H9 (cell line): ENCODE measurements around the gene LAIR2. TPM values are rescaled to one million over a fixed set of nuclear protein-coding genes. Genes with fewer than 3 reads are reported as not detected.

Source experiments
- DNase-seq: peaks from one replicate; pipeline ENCODE4 v3.0.0-alpha.2; 2017
- H2AFZ ChIP-seq: one replicate; pipeline ENCODE4 v1.6.1; 2013; ENCODE audit warnings: mild to moderate bottlenecking, low read length, control low read depth, moderate library complexity
- H2AK5ac ChIP-seq: 2 replicates; pipeline ENCODE4 v1.6.1; 2013; ENCODE audit warnings: low read length, control low read depth, mixed read lengths; ENCODE audit not compliant: insufficient read length
- H2BK120ac ChIP-seq: one replicate; pipeline ENCODE4 v1.6.1; 2013; ENCODE audit warnings: low read depth, mild to moderate bottlenecking, low read length, control low read depth, inconsistent platforms; ENCODE audit not compliant: poor library complexity, severe bottlenecking
- H2BK12ac ChIP-seq: 2 replicates; pipeline ENCODE4 v1.6.1; 2013; ENCODE audit warnings: low read length, control low read depth, mixed read lengths, low read depth; ENCODE audit not compliant: insufficient read length
- H2BK15ac ChIP-seq: 2 replicates; pipeline ENCODE4 v1.6.1; 2013; ENCODE audit warnings: low read depth, low read length, control low read depth
- H2BK20ac ChIP-seq: one replicate; pipeline ENCODE4 v1.6.1; 2013; ENCODE audit warnings: low read depth, mild to moderate bottlenecking, low read length, control low read depth, inconsistent platforms; ENCODE audit not compliant: poor library complexity, severe bottlenecking
- H2BK5ac ChIP-seq: 2 replicates; pipeline ENCODE4 v1.6.1; 2013; ENCODE audit warnings: low read length, control low read depth, mixed read lengths; ENCODE audit not compliant: insufficient read length
- H3K14ac ChIP-seq: 2 replicates; pipeline ENCODE4 v1.6.1; 2013; ENCODE audit warnings: low read length, control low read depth; ENCODE audit not compliant: insufficient read depth
- H3K18ac ChIP-seq: 2 replicates; pipeline ENCODE4 v1.6.1; 2013; ENCODE audit warnings: low read depth, mild to moderate bottlenecking, mixed read lengths, low read length, control low read depth; ENCODE audit not compliant: insufficient read length
- H3K23ac ChIP-seq: 2 replicates; pipeline ENCODE4 v1.6.1; 2013; ENCODE audit warnings: low read length, control low read depth, mixed read lengths, low read depth; ENCODE audit not compliant: insufficient read length
- H3K23me2 ChIP-seq: 2 replicates; pipeline ENCODE4 v1.6.1; 2013; ENCODE audit warnings: low read depth, mild to moderate bottlenecking, mixed read lengths, low read length, control low read depth; ENCODE audit not compliant: insufficient read length, poor library complexity, severe bottlenecking
- H3K27ac ChIP-seq: 2 replicates; pipeline ENCODE4 v1.5.1; 2013; ENCODE audit warnings: low read length, control low read depth, mixed read lengths, low read depth; ENCODE audit not compliant: insufficient read length
- H3K27me3 ChIP-seq: 2 replicates; pipeline ENCODE4 v1.6.1; 2013; ENCODE audit warnings: low read length, control low read depth, inconsistent platforms; ENCODE audit not compliant: insufficient read depth
- H3K4ac ChIP-seq: 2 replicates; pipeline ENCODE4 v1.6.1; 2013; ENCODE audit warnings: low read depth, mild to moderate bottlenecking, control low read depth, inconsistent platforms, low read length, moderate library complexity
- H3K4me1 ChIP-seq: 2 replicates; pipeline ENCODE4 v1.6.1; 2013; ENCODE audit warnings: low read length, control low read depth, inconsistent platforms; ENCODE audit not compliant: insufficient read depth
- H3K4me2 ChIP-seq: 2 replicates; pipeline ENCODE4 v1.6.1; 2013; ENCODE audit warnings: low read length, control low read depth, mixed read lengths; ENCODE audit not compliant: insufficient read length, insufficient read depth
- H3K56ac ChIP-seq: 2 replicates; pipeline ENCODE4 v1.6.1; 2013; ENCODE audit warnings: low read depth, mild to moderate bottlenecking, mixed read lengths, low read length, control low read depth; ENCODE audit not compliant: insufficient read length
- H3K79me1 ChIP-seq: 2 replicates; pipeline ENCODE4 v1.6.1; 2013; ENCODE audit warnings: low read depth, mild to moderate bottlenecking, moderate library complexity, low read length, control low read depth, inconsistent platforms; ENCODE audit not compliant: insufficient read depth, poor library complexity, severe bottlenecking
- H3K79me2 ChIP-seq: 2 replicates; pipeline ENCODE4 v1.6.1; 2013; ENCODE audit warnings: low read length, control low read depth, inconsistent platforms; ENCODE audit not compliant: insufficient read depth
- H3K9ac ChIP-seq: 2 replicates; pipeline ENCODE4 v1.6.1; 2013; ENCODE audit warnings: low read length, control low read depth, mixed read lengths; ENCODE audit not compliant: insufficient read length; ENCODE audit errors: extremely low read depth
- H3K9me3 ChIP-seq: one replicate; pipeline ENCODE4 v1.6.1; 2013; ENCODE audit warnings: low read depth, low read length, inconsistent platforms; ENCODE audit not compliant: control insufficient read depth
- H3T11ph ChIP-seq: one replicate; pipeline ENCODE4 v1.6.1; 2013; ENCODE audit warnings: mild to moderate bottlenecking, low read length, control low read depth, inconsistent platforms
- H4K20me1 ChIP-seq: one replicate; pipeline ENCODE4 v1.6.1; 2013; ENCODE audit not compliant: control insufficient read depth, insufficient read length, insufficient read depth
- H4K5ac ChIP-seq: 2 replicates; pipeline ENCODE4 v1.6.1; 2013; ENCODE audit warnings: low read depth, mild to moderate bottlenecking, mixed read lengths, low read length, control low read depth; ENCODE audit not compliant: insufficient read length
- H4K8ac ChIP-seq: replicated peaks from 2 replicates; pipeline ENCODE4 v1.6.1; 2013; ENCODE audit warnings: low read length, control low read depth, mixed read lengths, low read depth; ENCODE audit not compliant: insufficient read length
- H4K91ac ChIP-seq: 2 replicates; pipeline ENCODE4 v1.6.1; 2013; ENCODE audit warnings: low read depth, mild to moderate bottlenecking, moderate library complexity, mixed read lengths, low read length, control low read depth; ENCODE audit not compliant: insufficient read length
- H3K27ac Mint-ChIP-seq, 3 experiments: 2 replicates in 2 of 3; 3 replicates in 1 of 3; pipeline ENCODE4 v1.8.0; 2020 to 2021; ENCODE audit warnings: mixed read lengths in 3 of 3, mild to moderate bottlenecking in 1 of 3, moderate library complexity in 1 of 3
- H3K27me3 Mint-ChIP-seq: 2 replicates; pipeline ENCODE4 v1.8.0; 2021; ENCODE audit warnings: low read depth, mild to moderate bottlenecking, moderate library complexity, mixed read lengths
- H3K36me3 Mint-ChIP-seq, 3 experiments: 2 replicates in 2 of 3; 3 replicates in 1 of 3; pipeline ENCODE4 v1.8.0; 2020 to 2021; ENCODE audit warnings: low read depth in 3 of 3, mixed read lengths in 3 of 3; ENCODE audit not compliant: insufficient read depth in 1 of 3
- H3K4me1 Mint-ChIP-seq, 2 experiments: 2 replicates each; pipeline ENCODE4 v1.8.0; 2020; ENCODE audit warnings: mixed read lengths in 2 of 2
- H3K4me3 Mint-ChIP-seq, 2 experiments: 2 replicates in 1 of 2; 3 replicates in 1 of 2; pipeline ENCODE4 v1.8.0; 2020 to 2021; ENCODE audit warnings: mild to moderate bottlenecking in 2 of 2, mixed read lengths in 2 of 2, moderate library complexity in 1 of 2
- H3K9me3 Mint-ChIP-seq, 2 experiments: 2 replicates in 1 of 2; 3 replicates in 1 of 2; pipeline ENCODE4 v1.8.0; 2020; ENCODE audit warnings: mild to moderate bottlenecking in 2 of 2, mixed read lengths in 2 of 2, moderate library complexity in 1 of 2
- WGBS: extraction: QIAGEN DNeasy Blood & Tissue Kit; methylation state at CpG from one replicate; pipeline ENCODE4 v1.1.7; 2013; ENCODE audit warnings: missing lambda C conversion rate, low lambda C conversion rate, mixed read lengths; ENCODE audit not compliant: insufficient read length; ENCODE audit errors: extremely low coverage; 5-methylcytosine and 5-hydroxymethylcytosine counted together
- total RNA-seq: library from RNA; stranded (reverse); gene quantifications from 2 replicates; pipeline ENCODE4 v1.2.1, GENCODE V29; 2021
- TF ChIP-seq, protein P1 (sequence below): fragments of 200-600 bp; sonication (generic); conservative IDR thresholded peaks from 3 replicates; pipeline ENCODE4 v1.8.0; 2021; ENCODE audit warnings: antibody characterized with exemption, mild to moderate bottlenecking

Gene LAIR2
- total RNA-seq, 1 experiment from 2014 or later = not detected

DNA sequence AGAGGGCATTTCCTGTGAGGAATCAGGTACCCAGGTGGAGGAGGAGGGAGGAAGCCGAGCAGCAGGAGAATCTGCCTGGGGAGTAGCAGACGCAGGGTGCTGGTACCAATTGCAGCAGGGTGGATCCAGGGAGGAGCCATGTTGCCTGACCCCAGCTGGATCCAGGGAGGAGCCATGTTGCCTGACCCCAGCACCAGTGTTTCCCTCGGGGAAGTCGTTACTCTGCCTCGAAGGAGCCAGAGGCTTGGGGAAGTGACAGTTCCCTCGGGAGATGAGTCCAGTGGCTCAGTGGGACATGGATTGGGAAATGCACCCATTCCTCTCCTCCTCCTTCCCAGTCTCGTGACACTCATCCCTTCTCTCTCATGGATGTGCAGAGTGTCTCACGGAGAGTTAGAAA, 31.5 kb downstream of the LAIR2 start:
- Mint-ChIP-seq H3K36me3 (peaks cover 8 to 33% (median 11%) of the 10 kb centered on the region in 3 experiments; a peak in 6 of 7 replicates), H3K27me3 (peaks cover 7% of the 10 kb centered on the region), H3K4me1 (no peaks in the 10 kb centered on the region), H3K9me3 (peaks cover 91 to 94% of the 10 kb centered on the region in 2 experiments), H3K27ac (no peak overlapping the region), H3K4me3 (no peak overlapping the region)
- Histone ChIP-seq H2BK5ac (no peak overlapping the region), H3K9ac (no peak overlapping the region), H3K79me1 (no peaks in the 10 kb centered on the region), H4K5ac (no peak overlapping the region), H2AK5ac (no peak overlapping the region), H3K18ac (no peak overlapping the region), H2AFZ (no peak overlapping the region), H3K27me3 (no peaks in the 10 kb centered on the region), H3T11ph (no peak overlapping the region), H3K27ac (no peak overlapping the region), H2BK15ac (no peak overlapping the region), H3K56ac (no peak overlapping the region), H3K4me1 (no peaks in the 10 kb centered on the region), H3K79me2 (no peaks in the 10 kb centered on the region), H3K9me3 (peaks cover 80% of the 10 kb centered on the region), H3K23me2 (no peaks in the 10 kb centered on the region), H4K8ac (no peak overlapping the region), H3K23ac (no peak overlapping the region), H2BK120ac (no peak overlapping the region), H2BK12ac (no peak overlapping the region), H3K4me2 (no peak overlapping the region), H4K20me1 (no peaks in the 10 kb centered on the region), H2BK20ac (no peak overlapping the region), H3K4ac (no peak overlapping the region), H4K91ac (no peak overlapping the region), H3K14ac (no peak overlapping the region)
- no peak for DNase-seq
- TF ChIP-seq, protein P1, sequence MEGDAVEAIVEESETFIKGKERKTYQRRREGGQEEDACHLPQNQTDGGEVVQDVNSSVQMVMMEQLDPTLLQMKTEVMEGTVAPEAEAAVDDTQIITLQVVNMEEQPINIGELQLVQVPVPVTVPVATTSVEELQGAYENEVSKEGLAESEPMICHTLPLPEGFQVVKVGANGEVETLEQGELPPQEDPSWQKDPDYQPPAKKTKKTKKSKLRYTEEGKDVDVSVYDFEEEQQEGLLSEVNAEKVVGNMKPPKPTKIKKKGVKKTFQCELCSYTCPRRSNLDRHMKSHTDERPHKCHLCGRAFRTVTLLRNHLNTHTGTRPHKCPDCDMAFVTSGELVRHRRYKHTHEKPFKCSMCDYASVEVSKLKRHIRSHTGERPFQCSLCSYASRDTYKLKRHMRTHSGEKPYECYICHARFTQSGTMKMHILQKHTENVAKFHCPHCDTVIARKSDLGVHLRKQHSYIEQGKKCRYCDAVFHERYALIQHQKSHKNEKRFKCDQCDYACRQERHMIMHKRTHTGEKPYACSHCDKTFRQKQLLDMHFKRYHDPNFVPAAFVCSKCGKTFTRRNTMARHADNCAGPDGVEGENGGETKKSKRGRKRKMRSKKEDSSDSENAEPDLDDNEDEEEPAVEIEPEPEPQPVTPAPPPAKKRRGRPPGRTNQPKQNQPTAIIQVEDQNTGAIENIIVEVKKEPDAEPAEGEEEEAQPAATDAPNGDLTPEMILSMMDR = no peak
- no CpG with 5 or more reads among the region's 8 CpGs for WGBS
